GM18951 (cell line): ENCODE results near the gene GRAMD1B.
"Not testable (repeated sequence)": the region's sequence is repeated elsewhere in the genome, so short reads cannot be mapped to it uniquely, and the experiment has no call there.

Source experiments
- POLR2A ChIP-seq: IDR thresholded peaks from 4 replicates; pipeline ENCODE4 v1.6.1; 2011; ENCODE audit warnings: mild to moderate bottlenecking; ENCODE audit not compliant: insufficient read length, insufficient read depth; ENCODE audit errors: extremely low read depth
- in situ Hi-C: fragments of 300-500 bp; cut with MboI; formaldehyde crosslinking; loops from one replicate; pipeline ENCODE4 v1.12.0; 2022; ENCODE audit warnings: low sequenced_read_pairs, mixed read lengths, inconsistent platforms; ENCODE audit not compliant: unreplicated experiment

Gene GRAMD1B

DNA sequence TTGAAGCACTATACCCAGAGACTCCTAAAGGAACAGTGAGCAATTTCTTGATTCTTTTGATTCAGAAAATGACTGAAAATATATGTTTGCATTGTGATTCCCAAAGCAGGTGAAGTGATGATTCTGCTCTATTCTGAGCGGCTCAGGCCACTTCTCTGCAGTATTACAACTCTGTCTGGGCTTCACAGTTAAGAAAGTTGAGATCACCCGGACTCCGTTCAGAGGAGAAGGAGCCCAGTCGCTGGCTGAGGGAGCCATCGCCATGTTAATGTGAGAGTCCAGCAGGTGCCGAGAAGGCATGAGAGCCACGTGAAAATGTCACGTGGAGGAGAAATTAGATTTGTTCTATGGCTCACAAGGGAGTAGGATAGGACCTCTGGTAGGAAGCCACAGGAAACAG is 132.8 kb downstream of the GRAMD1B start:
- no peak for TF ChIP-seq POLR2A
- in situ Hi-C loops, result no loop called here

DNA sequence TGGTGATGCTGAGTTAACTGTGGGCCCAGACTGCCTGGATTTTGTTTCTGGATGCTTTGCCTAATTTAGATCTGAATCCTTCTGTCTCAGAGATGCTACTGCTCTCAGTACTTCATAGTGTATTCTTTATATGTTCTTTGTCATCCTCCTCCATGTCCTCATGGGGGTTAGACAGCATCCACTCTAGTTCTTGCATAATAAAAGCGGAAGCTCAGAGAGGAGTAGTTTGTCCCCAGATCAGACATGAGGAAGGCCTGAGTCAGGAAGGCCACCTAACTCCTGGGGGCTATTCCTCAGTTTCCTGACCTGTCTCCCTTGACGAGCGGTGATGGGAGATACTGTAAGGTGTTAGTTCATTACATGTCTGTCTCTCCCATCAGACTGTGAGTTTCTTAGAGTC is 134.2 kb downstream of the GRAMD1B start:
- TF ChIP-seq POLR2A, result no peak
- in situ Hi-C loops, result no loop called here

DNA sequence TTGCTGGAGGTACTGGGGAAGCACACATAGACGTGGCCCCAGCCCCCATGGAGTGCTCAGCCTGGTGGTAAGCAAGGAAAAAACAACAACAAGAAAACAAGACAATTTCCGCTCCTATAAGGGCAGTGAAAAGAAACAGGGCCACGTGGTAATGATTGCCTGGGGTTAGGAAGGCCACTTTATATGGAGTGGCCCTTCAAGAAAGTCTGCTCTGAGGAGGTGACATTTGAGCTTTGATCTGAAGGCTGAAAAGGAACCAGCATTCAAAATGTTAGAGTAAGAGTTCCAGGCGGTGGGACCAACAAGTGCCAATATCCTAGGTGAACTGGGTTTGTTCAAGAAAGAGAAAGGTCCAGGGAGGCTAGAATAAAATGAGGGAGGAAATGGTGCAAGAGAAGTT is 136.8 kb downstream of the GRAMD1B start:
- TF ChIP-seq POLR2A, result no peak
- in situ Hi-C loops, result no loop called here

DNA sequence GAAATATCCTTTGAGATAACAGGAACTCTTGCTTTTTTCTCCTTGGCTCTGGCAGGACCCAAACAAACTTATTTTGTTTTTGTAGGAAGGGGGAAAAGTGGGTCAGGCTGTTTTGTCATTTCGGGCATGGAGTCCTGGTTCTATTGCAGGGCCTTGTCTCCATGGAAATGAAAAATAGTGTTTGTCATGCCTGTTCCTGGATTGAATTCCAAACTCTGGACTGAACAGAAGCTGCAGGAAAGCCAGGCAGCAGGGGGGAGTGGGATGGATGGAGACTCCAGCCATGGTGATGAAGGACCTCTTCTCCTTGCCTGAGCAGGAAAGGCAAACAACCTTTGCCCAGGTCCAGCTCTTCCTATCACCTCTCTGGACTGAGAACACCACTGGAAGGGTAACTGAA is 137.4 kb downstream of the GRAMD1B start:
- in situ Hi-C loops, result no loop called here
- no peak for TF ChIP-seq POLR2A

DNA sequence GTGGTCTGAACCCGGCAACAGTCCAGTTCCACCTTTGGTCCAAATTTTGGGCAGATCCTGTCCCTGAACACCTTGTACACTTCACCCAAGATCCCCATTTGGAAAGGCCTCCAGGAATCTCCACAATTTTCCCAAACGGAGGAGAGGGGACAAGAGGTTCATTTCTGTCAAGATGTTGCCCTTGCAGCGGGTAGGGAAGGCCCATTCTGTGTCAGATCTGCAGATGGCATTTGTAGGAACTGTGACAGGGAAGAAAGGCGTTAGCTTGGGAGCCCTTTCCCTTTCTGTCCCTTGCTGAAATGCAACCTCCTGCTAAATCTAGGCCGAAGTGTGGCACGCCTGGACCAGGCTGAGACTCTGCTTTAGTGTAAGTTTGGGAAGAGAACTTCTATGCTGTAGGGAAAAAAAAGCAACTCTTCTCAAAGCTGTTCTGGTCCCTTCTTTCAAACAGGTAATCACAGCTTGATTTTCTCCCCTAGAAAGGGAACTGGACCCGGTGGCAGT is 138.3 kb downstream of the GRAMD1B start:
- no peak for TF ChIP-seq POLR2A
- in situ Hi-C loops, result no loop called here

DNA sequence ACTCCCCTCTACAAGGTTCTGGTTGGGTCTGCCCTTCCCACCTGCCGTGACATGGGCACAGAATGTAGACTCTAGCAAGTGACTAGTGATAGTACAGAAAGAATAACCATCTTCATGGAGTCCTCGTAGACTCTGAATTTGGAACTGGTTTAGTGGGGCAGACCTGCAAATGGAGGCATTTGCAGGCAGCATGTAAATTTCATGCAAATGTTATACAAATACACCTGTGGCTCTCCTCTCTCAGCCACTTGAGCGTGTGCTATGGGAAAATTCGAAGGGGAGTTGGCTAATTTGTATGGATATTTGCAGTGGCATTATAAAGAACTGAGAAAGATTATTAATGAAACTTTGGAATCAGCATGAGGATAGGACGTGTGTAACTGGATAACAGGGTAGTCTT is 139.3 kb downstream of the GRAMD1B start:
- in situ Hi-C loops, result no loop called here
- no peak for TF ChIP-seq POLR2A

DNA sequence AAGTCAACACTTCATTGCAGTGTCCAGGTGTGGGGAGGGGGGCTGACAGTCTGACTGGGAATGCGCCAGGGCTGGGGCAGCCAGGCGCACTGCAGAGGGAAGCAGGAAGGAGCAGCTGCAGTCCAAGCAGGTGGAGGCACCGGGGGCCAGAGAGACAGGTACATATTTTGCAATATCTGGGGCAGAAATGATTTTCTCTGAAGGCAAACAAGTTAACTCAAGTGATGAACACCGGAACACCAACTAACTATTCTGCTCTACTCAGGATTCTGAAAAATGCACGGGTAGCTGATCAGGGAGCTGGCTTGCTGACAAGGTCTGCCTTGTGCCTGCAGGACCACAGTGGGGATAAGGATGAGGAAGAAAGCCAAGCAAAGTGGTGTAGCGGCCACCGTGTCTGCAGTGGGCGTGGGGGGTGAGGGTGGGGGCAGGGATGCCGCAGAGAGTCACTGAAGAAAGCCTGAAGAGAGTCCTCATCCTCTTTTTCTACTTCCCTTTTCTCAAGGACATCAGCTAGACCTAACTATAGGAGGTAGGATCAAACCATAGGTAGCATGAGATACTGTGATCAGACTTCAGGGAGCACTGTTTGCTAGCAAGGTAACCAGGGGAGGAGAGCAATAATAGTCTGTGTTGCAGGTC is 141.0 kb downstream of the GRAMD1B start:
- in situ Hi-C loops, result no loop called here

DNA sequence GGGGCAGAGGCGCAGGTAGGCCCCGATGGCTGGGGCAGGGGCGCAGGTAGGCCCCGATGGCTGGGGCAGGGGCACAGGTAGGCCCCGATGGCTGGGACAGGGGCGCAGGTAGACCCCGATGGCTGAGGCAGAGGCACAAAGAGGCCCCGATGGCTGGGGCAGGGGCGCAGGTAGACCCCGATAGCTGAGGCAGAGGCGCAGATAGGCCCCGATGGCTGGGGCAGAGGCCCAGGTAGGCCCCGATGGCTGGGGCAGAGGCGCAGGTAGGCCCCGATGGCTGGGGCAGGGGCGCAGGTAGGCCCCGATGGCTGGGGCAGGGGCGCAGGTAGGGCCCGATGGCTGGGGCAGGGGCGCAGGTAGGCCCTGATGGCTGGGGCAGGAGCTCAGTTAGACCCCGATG is 142.7 kb downstream of the GRAMD1B start:
- in situ Hi-C loops, result not testable (repeated sequence)

More for the DNA sequence above, 141.0 kb downstream of the GRAMD1B start:
- no peak for TF ChIP-seq POLR2A

DNA sequence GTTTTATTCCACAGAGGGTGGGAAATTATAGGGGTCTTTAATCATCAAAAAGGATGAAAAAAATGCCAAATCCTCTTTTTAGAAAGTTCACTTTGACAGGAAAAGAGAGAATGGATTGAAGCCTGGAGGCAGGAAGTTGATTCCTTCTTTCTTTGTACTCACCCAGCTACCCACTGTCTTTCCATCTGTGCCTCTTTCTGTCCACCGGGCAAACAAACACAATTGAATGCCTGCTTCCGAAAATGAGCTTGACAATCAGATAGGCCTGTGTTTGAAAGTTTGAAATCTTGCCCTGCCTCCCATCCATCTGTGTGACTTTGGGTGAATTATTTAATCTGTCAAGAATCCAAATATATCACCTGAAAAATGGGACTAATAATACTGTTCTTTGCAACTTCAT is 143.2 kb downstream of the GRAMD1B start:
- in situ Hi-C loops, result no loop called here
- TF ChIP-seq POLR2A, result no peak

DNA sequence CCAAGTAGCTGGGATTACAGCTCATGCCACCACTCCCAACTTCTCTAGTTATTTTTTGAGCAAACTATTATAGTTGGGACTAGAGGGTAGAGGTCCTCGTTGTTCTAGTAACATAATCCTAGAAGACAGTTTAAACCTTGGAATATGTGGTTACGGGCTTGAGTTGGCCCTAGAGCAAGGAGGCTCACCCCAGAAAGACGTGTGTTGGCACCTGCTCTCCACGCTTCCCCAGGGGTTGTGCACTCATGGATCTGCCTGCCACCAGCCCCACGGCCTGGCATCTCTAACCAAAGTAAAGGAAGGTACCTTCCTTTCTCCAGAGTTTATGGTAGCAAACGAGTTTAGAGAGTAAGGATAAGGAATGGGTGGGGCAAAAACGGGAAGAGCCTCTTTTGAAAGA is 145.4 kb downstream of the GRAMD1B start:
- no peak for TF ChIP-seq POLR2A
- in situ Hi-C loops, result no loop called here

DNA sequence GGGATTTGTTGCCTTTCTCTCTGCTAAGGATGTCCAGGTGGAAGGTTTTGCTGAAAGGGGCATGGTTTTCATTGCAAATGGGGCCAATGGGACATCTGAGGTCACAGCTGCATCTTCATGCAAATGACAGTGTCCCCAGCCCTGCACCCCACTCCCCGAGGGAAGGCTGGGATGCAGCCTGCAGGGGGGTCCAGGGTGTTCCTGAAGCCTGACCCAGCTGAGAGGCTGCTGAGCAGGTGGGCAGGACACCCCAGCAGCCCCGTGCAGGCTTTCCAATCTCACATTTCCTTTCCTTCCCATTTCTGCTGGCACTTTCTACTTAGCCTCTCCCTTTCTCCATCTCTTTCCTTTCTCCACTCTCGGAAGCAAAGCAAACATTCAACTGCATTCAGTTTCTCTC is 146.0 kb downstream of the GRAMD1B start:
- in situ Hi-C loops, result no loop called here
- TF ChIP-seq POLR2A, result no peak

DNA sequence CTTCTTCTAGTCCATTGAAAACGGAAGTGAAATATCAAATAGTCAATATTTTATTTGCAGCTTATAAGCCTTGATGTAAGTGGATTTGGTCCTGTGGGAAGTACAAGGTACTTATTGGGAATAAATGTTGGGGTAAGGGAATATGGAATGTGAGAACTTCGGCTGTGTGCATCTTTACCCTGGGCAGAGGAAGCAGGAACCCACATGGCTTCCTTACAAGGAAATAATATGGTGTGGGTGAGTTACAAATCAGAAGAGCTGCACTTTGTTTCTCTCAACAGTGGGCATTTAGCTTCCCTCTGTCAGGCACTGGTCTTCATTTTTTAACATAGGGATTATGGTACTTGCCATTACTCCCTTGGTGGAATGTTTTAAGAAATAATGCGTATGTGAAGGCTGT is 146.4 kb downstream of the GRAMD1B start:
- in situ Hi-C loops, result no loop called here
- TF ChIP-seq POLR2A, result no peak

DNA sequence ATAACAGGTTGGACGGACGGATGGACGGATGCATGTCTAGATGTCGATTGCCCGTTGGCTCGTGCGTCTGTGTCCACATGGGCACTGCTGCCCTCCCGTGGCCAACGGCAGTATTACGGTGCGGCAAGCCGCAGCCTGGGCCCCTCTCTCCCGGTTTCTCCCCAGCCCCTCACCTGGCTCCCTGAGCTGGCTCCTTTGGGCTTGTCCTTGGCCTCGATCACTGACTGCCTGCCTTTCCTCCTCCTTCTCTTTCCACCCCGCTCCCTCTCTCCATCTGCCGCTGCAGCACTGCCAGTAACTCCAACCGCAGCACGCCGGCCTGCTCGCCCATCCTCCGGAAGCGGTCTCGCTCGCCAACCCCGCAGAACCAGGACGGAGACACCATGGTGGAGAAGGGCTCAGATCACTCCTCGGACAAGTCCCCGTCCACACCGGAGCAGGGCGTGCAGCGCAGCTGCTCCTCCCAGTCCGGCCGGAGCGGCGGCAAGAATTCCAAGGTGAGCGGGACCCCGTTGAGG is 147.1 kb downstream of the GRAMD1B start:
- in situ Hi-C loops, result no loop called here
- no peak for TF ChIP-seq POLR2A

DNA sequence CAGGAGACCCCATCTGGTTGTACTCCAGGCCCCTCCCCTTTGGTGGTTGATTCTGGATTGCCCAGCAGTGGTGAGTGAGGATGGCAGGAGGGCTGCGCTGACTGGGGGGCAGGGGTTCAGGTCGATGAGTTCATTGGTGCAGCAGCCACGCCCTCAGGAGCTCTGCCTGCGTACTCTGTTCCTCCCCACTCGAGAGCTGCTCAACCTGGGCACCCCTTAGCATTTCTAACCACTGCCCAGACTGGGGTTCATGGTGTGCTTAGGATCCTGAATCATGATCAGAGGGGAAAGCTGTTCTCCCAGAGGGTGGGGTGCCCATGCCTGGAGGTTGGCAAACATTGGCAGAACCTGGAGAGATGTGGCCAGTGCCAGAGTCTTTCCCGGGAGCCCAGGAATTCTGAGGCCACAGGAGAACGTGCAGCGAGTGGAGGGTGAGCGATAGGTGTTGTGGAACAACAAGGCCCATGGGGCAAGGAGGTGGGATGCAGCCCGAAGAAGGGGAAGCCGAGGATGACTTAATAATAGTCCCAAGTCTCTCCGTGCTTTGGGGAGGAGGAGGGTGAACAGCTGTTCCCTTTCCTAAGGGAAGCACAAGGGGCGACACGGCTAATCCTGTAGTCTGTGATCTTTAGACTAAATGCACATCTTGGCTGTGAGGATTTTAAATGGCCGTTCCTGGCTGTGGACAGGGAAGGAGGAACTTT is 148.9 kb downstream of the GRAMD1B start:
- in situ Hi-C loops, result no loop called here
- no peak for TF ChIP-seq POLR2A
